Fibroblast of lung (primary cell): Measurements from ENCODE around the gene RNASE7.

Source experiments
- EZH2 ChIP-seq: IDR thresholded peaks from 2 replicates; pipeline ENCODE4 v1.5.1; 2012; ENCODE audit warnings: low read length, control low read depth, mild to moderate bottlenecking; ENCODE audit errors: missing control alignments
- TF ChIP-seq, protein P1 (sequence below), 2 donors: IDR thresholded peaks in 1 of 2; conservative IDR thresholded peaks in 1 of 2; 1 replicate in 1 of 2; 2 replicates in 1 of 2; pipeline ENCODE4 v1.5.1; 2011 to 2012; ENCODE audit warnings: low read length in 2 of 2, control low read depth in 1 of 2, inconsistent platforms in 1 of 2, low read depth in 1 of 2, mild to moderate bottlenecking in 1 of 2

- TF ChIP-seq, protein P1, sequence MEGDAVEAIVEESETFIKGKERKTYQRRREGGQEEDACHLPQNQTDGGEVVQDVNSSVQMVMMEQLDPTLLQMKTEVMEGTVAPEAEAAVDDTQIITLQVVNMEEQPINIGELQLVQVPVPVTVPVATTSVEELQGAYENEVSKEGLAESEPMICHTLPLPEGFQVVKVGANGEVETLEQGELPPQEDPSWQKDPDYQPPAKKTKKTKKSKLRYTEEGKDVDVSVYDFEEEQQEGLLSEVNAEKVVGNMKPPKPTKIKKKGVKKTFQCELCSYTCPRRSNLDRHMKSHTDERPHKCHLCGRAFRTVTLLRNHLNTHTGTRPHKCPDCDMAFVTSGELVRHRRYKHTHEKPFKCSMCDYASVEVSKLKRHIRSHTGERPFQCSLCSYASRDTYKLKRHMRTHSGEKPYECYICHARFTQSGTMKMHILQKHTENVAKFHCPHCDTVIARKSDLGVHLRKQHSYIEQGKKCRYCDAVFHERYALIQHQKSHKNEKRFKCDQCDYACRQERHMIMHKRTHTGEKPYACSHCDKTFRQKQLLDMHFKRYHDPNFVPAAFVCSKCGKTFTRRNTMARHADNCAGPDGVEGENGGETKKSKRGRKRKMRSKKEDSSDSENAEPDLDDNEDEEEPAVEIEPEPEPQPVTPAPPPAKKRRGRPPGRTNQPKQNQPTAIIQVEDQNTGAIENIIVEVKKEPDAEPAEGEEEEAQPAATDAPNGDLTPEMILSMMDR (conservative IDR thresholded peaks at IDR 0.05 in 1 of 2, IDR thresholded peaks at IDR 0.05 in 1 of 2; ENCODE audit: low read depth in 1 of 2, low read length in 2 of 2): no peak
- no peak for TF ChIP-seq EZH2
Observed at GRCh38 chr14:21087294-21088091, 45.3 kb downstream of the RNASE7 start.
